HG02852 (cell line): ENCODE measurements around the gene PARD6A.

Source experiments
- ATAC-seq: cut with Tn5 transposase; IDR thresholded peaks from one replicate; pipeline ENCODE4 v1.9.1; 2021; ENCODE audit warnings: mild to moderate bottlenecking, moderate library complexity; ENCODE audit not compliant: unreplicated experiment

The PARD6A gene

DNA sequence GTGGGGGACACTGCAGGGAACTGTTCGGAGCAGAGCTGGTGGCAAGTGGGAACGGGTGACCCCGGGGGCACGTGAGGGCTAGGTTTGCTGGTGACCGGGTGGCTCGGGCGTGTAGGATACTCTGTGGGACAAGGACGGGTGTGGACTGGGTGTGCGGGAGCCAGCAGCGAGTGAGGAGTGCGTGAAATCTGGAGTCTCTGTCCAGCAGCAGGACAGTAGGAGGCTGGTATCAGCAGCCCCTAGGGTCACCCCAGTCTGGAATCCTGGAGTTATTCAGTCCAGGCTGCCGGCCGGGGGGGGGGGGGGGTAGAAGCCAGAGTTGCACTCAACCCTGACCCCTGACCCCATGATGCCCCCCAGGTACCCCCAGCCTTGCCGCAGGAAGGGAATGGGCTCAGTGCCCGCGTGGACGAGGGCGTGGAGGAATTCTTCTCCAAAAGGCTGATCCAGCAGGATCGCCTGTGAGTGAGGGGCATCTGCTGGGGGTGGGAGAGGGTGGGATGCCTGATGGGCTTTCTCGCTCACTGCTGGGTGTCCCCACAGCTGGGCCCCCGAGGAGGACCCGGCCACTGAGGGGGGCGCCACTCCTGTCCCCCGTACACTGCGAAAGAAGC is 6.9 kb upstream of the PARD6A start:
- ATAC-seq: no peak

DNA sequence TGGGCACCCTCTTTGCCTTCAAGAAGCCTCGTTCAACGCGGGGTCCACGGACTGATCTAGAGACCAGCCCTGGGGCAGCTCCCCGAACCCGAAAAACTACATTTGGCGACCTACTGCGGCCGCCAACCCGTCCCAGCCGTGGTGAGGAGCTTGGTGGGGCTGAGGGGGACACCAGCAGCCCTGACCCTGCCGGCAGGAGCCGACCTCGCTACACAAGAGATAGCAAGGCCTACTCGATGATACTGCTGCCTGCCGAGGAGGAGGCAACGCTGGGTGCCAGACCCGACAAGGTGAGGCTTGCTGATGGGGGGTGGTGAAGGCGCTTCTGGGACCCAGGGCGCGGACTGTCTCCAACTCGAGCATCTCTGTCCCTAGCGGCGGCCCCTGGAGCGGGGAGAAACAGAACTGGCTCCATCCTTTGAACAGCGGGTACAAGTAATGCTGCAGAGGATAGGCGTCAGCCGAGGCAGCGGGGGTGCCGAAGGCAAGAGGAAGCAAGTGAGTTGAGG is 6.3 kb upstream of the PARD6A start:
- no peak for ATAC-seq

DNA sequence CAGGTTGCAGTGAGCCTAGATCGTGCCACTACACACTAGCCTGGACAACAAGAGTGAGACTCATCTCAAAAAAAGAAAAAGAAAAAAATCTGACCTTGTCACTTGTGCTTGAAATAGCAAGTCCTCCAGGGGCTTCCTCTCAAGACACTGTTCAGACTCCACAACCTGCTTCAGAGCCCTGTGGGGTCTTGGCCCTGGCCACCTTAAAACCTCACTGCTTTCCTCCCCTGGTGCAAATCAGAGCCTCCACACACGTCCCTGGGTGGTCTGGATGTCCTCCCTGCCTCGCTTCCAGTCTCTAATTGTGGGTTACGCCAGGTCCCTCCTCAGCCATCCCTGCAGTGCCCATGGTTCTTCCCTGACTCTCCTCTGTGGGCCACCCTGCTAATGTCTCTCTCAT is 5.4 kb upstream of the PARD6A start:
- no peak for ATAC-seq

DNA sequence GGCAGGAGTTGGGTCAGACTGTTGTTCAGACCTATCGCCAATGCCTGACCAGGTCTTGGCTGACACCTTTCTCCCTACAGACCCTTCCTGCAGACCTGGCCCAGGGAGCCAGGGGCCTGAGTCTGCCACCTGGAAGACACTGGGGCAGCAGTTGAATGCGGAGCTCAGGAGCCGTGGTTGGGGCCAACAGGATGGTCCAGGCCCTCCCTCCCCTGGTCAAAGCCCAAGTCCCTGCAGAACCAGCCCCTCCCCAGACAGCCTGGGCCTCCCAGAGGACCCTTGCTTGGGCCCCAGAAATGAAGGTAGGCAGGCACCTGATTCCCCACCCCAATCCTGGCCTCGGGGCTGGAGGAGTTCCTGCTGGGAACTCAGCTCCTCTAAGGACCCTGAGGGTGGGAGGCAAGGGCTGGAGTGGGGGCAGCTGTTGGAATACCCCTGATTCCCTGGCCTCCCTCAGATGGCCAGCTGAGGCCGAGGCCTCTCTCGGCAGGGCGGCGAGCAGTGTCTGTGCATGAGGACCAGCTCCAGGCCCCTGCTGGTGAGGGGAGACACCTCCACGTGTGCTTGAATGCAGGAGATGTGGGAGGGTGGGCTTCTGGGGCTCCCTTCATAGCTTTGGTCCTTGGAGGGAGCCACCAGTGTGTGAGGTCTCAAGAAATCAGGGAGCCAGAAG is 4.3 kb upstream of the PARD6A start:
- no peak for ATAC-seq

DNA sequence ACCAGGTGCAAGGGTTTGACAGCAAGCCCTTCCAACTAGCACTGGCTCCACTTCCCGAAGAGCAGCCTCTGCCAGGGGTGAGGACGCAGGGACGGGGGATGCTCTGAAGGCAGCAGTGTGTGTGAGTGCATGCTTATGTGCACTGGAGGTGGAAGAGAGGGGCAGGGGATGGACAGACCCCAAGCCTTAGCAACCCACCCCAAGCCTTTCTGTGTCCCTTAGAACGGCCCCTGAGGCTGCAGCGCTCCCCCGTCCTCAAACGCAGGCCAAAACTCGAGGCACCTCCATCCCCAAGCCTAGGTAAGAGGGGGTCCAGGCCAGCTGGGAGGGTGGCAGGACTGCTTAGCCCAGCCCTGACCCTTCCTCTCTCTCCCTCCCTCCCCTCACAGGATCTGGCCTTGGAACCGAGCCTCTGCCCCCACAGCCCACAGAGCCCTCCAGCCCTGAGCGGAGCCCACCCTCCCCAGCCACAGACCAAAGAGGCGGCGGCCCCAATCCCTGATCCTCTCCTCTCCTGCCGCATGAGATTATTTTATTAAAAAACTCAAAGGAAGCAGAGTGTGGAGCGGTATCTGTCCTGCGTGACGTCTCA is 3.6 kb upstream of the PARD6A start:
- no peak for ATAC-seq

DNA sequence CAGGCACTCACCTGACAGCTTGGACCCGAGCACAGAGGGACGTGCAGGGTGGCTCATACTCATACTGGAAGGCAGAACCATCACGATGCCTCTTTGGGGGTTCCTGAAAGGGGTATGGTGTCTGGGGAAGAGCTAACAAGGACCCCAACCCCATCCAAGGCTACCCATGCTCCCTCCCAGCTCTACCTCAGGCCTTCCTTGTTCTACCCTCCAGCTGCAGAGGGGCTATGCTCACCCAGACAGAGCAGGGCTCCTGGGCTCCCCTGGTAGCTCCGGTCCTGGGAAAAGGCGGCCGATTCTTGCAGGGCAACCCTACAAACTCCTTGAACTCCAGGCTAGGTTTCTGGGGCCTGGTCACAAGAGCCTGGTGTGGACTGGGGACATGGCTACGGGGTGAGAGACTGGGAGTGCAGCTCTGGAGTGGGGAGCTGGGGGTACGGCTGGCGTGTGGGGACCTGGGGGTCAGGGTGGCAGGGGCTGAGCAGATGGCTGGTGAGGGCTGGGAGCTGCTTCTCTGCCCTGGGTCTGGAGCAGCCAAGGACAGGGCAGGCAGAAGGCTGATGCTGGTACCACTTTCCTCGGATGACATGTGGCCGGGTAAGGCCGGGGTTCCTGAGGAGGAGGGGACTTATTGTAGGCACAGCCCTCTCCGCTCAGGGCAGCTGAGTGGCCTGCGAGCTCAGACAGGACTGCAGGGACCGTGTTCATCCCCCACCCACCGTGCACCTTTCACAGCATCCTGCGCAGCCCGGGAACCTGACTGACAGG is 2.8 kb upstream of the PARD6A start:
- no peak for ATAC-seq

DNA sequence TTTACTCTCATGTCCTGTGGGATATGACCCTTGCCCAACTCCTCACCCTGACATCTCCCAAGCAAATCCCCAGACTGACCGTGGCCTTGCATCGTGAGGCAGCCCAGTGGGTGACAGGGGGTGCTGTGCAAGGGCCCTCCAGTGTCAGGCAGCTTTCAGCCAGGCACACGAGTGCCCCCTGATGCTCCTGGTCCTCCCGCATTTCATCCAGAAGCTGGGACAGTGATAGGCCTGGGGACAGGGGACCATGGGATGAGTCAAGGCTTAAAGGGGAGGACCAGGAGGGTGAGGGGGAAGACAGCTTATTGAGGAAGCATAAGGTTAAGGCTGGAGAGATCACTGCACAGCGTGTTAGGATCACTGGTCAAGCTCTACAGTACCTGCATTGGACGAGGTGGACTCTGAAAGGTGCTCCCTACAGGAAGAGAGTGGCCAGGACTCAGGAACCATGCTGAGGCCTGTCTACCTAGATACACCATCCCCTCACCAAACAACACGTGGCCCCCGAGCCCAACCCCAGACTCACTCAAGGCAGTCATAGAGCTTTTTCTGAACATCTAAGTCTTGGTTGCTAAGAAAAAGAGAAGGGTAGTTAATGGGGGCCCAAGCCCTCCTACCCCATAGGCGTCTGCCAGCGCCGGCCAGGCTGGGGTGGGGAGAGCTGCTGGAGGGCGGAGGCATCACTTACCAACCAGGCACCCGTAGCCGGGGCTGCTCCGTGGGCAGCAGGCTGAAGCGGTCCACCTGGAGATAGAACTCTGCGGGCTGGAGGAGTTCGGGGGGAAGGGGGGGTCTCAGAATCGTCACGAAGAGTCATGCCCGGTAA is 1.7 kb upstream of the PARD6A start:
- no peak for ATAC-seq

DNA sequence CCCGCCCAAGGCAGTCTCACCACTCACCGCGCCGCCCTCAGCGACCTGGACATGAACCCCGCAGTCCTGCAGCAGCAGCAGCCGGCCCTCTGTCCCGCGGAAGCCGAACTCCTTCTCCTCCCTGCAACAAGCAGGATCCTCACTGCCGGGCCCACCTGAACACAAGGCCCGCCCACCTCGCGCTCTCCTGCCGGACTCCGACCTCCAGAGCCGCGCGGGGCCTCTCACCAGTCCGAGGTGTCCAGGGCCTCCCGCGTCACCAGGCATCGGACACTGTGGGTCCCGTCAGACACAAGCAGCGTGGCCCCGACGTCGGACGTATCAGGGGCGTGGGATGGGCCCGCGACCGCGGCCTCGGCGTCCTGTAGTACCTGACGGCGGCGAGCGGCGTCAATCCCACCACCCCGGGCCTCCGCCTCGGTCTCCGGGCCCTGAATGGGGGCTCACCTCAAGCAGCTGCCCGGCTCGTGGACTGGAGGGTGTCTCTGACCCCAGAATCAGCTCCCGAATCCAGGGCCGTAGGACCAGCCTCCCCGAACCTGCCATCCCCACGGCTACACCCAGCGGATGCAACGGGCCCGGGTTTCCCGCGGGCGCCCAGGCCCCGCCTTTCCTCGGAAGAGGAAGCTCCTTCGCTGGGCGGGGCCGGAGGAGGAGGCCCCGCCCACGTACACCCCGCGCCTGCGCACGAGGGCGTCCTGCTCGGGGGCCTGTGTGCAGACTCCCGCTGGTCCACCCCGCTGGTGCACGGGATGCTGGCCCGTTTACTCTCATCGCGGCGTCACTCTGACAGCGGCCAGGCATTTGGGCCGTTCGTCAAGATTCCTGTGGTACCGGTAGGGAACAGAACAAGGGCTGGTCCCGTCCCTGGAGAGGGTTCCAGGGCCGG is 841 bp upstream of the PARD6A start, which contains the start of gene ACD:
Gene ACD, minus strand, starts transcription at position 586 of the 889 bp plus-strand sequence. Its CDS starts 40 bp downstream, at position 546.
- peak; percentile 51 for ATAC-seq

DNA sequence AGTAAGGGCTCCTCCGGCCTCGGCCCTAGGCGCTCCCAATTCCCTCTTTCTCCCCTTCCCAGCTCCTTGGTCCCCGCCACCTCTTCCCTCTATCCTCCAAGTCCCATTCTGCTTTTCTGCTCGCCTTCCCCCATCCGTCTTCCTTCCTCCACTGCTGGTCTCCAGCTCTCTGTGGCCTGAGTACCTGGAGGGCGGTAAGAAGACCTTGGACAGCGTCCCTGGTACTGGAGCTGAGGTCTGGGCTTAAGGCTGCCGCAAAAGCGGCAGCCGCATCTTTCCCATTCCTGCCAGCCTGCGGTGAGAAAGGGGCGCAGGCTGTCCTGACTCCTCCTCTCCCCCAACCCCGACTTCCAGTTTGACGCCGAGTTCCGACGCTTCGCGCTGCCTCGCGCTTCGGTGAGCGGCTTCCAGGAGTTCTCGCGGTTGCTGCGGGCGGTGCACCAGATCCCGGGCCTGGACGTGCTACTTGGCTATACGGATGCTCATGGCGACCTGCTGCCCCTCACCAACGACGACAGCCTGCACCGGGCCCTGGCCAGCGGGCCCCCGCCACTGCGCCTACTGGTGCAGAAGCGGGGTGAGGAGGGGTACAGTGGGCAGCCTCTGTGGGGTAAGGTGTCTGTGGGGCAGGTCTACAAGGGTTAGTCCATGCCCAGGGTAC is 471 bp downstream of the PARD6A start:
- ATAC-seq: peak; percentile 1

DNA sequence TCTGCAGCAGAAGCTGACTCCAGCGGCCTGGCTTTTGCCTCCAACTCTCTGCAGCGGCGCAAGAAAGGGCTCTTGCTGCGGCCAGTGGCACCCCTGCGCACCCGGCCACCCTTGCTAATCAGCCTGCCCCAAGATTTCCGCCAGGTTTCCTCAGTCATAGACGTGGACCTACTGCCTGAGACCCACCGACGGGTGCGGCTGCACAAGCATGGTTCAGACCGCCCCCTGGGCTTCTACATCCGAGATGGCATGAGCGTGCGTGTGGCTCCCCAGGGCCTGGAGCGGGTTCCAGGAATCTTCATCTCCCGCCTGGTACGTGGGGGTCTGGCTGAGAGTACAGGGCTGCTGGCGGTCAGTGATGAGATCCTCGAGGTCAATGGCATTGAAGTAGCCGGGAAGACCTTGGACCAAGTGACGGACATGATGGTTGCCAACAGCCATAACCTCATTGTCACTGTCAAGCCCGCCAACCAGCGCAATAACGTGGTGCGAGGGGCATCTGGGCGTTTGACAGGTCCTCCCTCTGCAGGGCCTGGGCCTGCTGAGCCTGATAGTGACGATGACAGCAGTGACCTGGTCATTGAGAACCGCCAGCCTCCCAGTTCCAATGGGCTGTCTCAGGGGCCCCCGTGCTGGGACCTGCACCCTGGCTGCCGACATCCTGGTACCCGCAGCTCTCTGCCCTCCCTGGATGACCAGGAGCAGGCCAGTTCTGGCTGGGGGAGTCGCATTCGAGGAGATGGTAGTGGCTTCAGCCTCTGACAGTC is 1.3 kb downstream of the PARD6A start:
- no peak for ATAC-seq

DNA sequence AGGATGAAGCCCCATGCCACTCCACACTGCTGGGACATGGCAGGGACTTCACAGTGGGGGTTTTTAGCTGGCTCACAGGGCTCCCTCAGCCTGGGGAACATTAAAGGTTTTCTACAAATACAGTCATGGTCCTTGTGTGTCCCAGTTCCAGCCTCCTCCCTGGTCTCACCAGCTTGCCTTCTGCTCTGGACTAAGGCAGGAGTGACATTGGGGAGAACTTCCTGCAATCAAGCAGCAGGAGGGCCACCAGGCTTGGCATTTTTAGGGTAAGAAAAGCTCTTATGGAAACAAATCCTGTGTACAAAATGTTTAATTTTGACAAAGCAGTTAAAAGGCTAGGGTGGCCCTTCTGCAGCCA is 1.9 kb downstream of the PARD6A start:
- ATAC-seq: no peak

DNA sequence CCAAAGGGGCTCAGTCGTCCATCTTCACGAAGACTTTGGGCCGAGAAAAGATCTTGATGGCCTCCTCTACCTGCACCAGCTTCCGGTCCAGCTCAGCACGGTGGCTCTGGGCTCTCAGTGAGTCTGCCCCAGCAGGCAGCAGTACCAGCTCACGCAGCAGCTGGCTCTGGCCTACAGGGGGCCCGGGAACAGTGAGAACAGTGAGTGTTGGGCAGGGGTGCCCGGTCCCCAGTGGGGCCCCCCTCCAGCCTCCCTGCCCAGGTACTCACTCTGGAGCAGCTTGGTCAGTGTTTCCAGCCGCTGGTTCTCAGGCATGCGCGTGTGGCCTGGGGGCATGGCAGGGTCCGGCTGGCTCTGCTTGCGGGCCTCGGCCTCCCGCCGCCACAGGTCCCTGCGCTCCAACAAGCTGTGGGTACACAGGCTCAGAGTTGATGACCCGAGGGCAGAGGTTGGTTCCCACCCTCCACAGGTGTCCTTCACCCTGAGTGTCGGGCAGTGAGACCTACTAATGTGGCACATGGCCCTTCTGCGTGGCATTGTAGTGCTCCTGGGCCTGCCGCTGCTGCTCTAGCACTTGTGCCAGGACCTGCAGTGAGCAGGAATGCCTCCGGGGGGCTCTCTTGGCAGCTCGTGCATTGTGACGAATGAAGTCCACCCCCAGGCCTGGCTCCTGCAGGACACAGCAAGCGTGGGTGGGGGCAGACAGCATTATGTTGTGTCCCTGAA is 2.6 kb downstream of the PARD6A start:
- no peak for ATAC-seq

DNA sequence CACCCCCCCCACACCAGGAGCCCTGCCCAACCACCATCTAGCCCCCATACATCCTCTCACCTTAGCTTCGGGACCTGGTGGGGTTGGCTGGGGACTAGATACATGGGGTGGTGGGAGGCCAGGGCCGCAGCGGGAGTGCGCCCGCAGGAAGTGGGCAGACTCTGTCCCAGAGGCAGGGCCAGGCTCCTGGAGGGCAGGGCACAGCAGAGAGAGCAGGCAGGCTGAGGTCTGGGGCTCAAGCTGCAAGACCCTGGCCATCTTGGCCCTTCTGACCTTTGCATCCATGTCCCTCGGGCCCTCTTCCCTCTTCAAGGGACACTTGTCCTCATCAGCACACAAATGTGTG is 3.1 kb downstream of the PARD6A start:
- ATAC-seq: no peak

DNA sequence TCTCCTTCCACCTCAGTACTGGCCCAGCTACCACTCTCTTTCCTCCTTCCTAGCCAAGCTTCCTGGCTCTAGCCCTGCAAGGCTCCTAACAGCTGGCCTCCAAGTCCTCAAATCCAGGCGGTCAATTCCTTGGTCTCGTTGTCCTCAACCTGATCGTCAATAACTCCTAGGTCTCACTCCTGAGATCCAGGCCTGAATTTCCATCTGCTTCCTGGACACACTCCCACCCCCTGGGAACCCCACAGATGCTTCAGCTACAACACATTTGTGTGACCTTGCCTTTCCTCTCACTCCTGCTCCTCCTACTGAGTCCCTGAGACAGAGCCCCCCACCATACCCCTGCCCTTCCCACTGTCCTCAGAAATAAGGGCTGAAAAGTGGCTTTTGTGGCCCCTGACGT is 3.5 kb downstream of the PARD6A start:
- ATAC-seq: no peak

DNA sequence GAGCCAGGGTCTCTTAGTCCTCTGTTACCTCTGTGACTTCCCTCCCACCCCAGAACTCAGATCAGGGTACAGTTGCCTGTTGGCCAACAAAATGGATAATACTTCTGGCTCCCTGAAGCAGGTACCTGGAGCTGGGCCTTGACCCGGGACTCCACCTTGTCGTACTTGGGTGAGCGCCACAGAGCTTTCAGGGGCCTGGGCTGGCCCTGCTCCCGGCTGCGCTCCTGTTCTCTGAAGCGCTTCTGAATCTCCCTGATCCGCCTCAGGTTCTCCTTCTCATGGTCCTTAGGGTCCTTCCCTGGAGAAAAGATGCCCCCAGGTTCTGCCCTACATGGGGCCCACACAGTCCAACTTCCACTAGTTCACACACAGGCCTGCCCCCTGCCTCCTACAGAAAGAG is 4.1 kb downstream of the PARD6A start:
- ATAC-seq: no peak

DNA sequence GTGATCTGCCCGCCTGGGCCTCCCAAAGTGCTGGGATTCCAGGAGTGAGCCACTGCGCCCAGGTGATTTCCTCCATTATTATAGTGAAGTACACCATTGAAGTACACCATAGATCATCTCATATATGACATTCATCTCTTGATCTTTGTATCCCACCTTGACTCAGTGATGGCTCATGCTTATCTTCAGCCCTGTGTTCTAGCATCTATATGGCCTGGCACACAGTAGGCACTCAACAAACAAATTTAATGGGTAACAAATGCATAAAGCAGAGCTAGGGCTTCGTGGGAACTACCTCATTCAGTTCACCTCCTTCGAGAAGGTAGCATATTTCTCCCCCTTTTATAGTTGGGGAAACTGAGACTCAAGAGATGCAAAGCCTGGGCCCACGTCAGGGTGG is 4.8 kb downstream of the PARD6A start:
- ATAC-seq: no peak

DNA sequence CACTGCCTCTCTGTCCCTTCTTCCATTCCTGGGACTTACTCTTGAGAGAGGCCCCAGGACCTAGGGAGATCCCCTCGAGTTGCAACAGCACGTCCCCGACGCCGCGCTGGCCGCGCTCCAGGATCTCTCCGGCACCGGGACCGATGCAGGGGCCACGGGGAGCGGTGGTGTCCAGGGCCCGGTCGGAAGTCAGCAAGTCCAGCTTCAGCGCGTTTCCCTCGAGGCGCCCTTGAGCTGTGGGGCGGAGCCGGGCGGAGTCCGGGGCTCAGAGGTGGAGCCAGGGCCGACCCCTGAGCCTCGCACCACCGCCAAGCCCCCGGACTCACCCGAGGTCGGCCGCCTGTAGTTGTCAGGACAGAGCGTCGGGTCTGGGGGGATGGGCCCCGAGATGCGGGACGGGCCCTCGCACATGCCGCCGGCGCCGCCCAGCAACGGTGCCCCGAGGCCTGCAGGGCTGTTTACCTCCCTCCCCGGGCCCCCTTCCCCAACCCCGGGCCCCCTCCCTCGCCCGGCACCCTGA is 5.3 kb downstream of the PARD6A start:
- peak; percentile 18 for ATAC-seq
